Liver (tissue), 9 donors: ENCODE results near the gene SH3RF3. TPM values are rescaled to one million over a fixed set of nuclear protein-coding genes. Genes with fewer than 3 reads are reported as not detected.

ENCODE experiments used
- DNase-seq: peaks from one replicate; pipeline ENCODE4 v3.0.0-alpha.2; 2017; ENCODE audit warnings: low spot score
- H3K27ac ChIP-seq, 2 donors: one replicate each; pipeline ENCODE4 v1.7.0; 2013; ENCODE audit warnings: inconsistent platforms in 2 of 2, low read length in 2 of 2, control low read depth in 1 of 2, low read depth in 1 of 2, mild to moderate bottlenecking in 1 of 2
- H3K27me3 ChIP-seq, 4 donors: one replicate each; pipeline versions ENCODE4 v1.6.1 to v1.7.0; 2013; ENCODE audit warnings: low read length in 3 of 4, inconsistent platforms in 1 of 4, mild to moderate bottlenecking in 1 of 4, moderate library complexity in 1 of 4; ENCODE audit not compliant: control insufficient read depth in 4 of 4, insufficient read depth in 4 of 4
- H3K36me3 ChIP-seq, 4 donors: one replicate each; pipeline versions ENCODE4 v1.6.1 to v1.7.0; 2013; ENCODE audit warnings: low read length in 3 of 4, mild to moderate bottlenecking in 3 of 4, low read depth in 1 of 4, moderate library complexity in 1 of 4; ENCODE audit not compliant: control insufficient read depth in 4 of 4, insufficient read depth in 3 of 4
- H3K4me1 ChIP-seq, 4 donors: one replicate each; pipeline versions ENCODE4 v1.6.1 to v1.7.0; 2013; ENCODE audit warnings: low read length in 3 of 4, mild to moderate bottlenecking in 3 of 4, moderate library complexity in 1 of 4; ENCODE audit not compliant: control insufficient read depth in 4 of 4, insufficient read depth in 4 of 4
- H3K4me3 ChIP-seq, 3 donors: one replicate each; pipeline versions ENCODE4 v1.6.1 to v1.7.0; 2013; ENCODE audit warnings: low read length in 3 of 3, control low read depth in 1 of 3, low read depth in 1 of 3, mild to moderate bottlenecking in 1 of 3
- H3K9ac ChIP-seq, 2 donors: one replicate each; pipeline ENCODE4 v1.7.0; 2013; ENCODE audit warnings: low read length in 2 of 2, mild to moderate bottlenecking in 2 of 2, moderate library complexity in 2 of 2, control low read depth in 1 of 2, low read depth in 1 of 2
- H3K9me3 ChIP-seq, 4 donors: one replicate each; pipeline versions ENCODE4 v1.6.1 to v1.7.0; 2013; ENCODE audit warnings: low read length in 3 of 4; ENCODE audit not compliant: control insufficient read depth in 4 of 4
- ATF3 ChIP-seq: IDR thresholded peaks from 2 replicates; pipeline ENCODE4 v1.6.1; 2016; ENCODE audit warnings: antibody characterized with exemption
- CTCF ChIP-seq: fragments of 150-350 bp; IDR thresholded peaks from 2 replicates; pipeline ENCODE4 v1.5.1; 2017; ENCODE audit warnings: improper control_type of control experiment, low read depth, low read length; ENCODE audit not compliant: missing input control
- EGR1 ChIP-seq, 2 donors: IDR thresholded peaks; 2 replicates each; pipeline ENCODE4 v1.6.1; 2016 to 2018; ENCODE audit warnings: antibody characterized with exemption in 2 of 2, low read depth in 2 of 2
- FOXA1 ChIP-seq: IDR thresholded peaks from 2 replicates; pipeline ENCODE4 v1.6.1; 2016; ENCODE audit warnings: antibody characterized with exemption
- FOXA2 ChIP-seq: IDR thresholded peaks from 2 replicates; pipeline ENCODE4 v1.6.1; 2016; ENCODE audit warnings: antibody characterized with exemption
- GABPA ChIP-seq, 2 donors: IDR thresholded peaks in 1 of 2; conservative IDR thresholded peaks in 1 of 2; 2 replicates each; pipeline ENCODE4 v1.6.1; 2016; ENCODE audit warnings: antibody characterized with exemption in 2 of 2, mild to moderate bottlenecking in 1 of 2, moderate library complexity in 1 of 2
- HNF4A ChIP-seq, 2 donors: conservative IDR thresholded peaks; 2 replicates each; pipeline ENCODE4 v1.6.1; 2016; ENCODE audit warnings: antibody characterized with exemption in 2 of 2, mild to moderate bottlenecking in 2 of 2
- HNF4G ChIP-seq: IDR thresholded peaks from 2 replicates; pipeline ENCODE4 v1.6.1; 2016; ENCODE audit warnings: antibody characterized with exemption
- JUND ChIP-seq, 2 donors: IDR thresholded peaks; 2 replicates each; pipeline ENCODE4 v1.6.1; 2016; ENCODE audit warnings: antibody characterized with exemption in 2 of 2
- MAX ChIP-seq: IDR thresholded peaks from 2 replicates; pipeline ENCODE4 v1.6.1; 2016; ENCODE audit warnings: antibody characterized with exemption
- NR2F2 ChIP-seq: IDR thresholded peaks from 2 replicates; pipeline ENCODE4 v1.6.1; 2016; ENCODE audit warnings: antibody characterized with exemption
- RAD21 ChIP-seq, 2 donors: IDR thresholded peaks; 2 replicates each; pipeline ENCODE4 v1.6.1; 2016; ENCODE audit warnings: antibody characterized with exemption in 2 of 2, mild to moderate bottlenecking in 2 of 2
- REST ChIP-seq: IDR thresholded peaks from 2 replicates; pipeline ENCODE4 v1.6.1; 2016; ENCODE audit warnings: antibody characterized with exemption, mild to moderate bottlenecking
- RXRA ChIP-seq, 2 donors: IDR thresholded peaks; 2 replicates each; pipeline ENCODE4 v1.6.1; 2017 to 2018; ENCODE audit warnings: antibody characterized with exemption in 2 of 2, mild to moderate bottlenecking in 1 of 2
- SP1 ChIP-seq: IDR thresholded peaks from 2 replicates; pipeline ENCODE4 v1.6.1; 2018; ENCODE audit warnings: antibody characterized with exemption, mild to moderate bottlenecking
- TAF1 ChIP-seq: conservative IDR thresholded peaks from 2 replicates; pipeline ENCODE4 v1.6.1; 2016; ENCODE audit warnings: antibody characterized with exemption, mild to moderate bottlenecking
- YY1 ChIP-seq: IDR thresholded peaks from 2 replicates; pipeline ENCODE4 v1.6.1; 2016; ENCODE audit warnings: antibody characterized with exemption, mild to moderate bottlenecking
- ZBTB33 ChIP-seq: IDR thresholded peaks from 2 replicates; pipeline ENCODE4 v1.6.1; 2016; ENCODE audit warnings: antibody characterized with exemption
- WGBS: extraction: QIAGEN DNeasy Blood & Tissue Kit; methylation state at CpG from one replicate; pipeline ENCODE4 v1.1.7; 2013; 5-methylcytosine and 5-hydroxymethylcytosine counted together
- polyA plus RNA-seq, 2 donors: library from polyadenylated mRNA; stranded (reverse) in 1 of 2; unstranded in 1 of 2; fragments of 200-250 nt in 1 of 2; fragments of >200 nt in 1 of 2; fragmentation: Nextera tagmentation in 1 of 2; extraction: Ambion mirVana in 1 of 2; gene quantifications; one replicate each; pipeline versions ENCODE4 v1.2.1 to v1.2.3, GENCODE V29; 2013 to 2015
- total RNA-seq, 2 donors: library from RNA; depleted of rRNA; stranded (reverse); fragments of >200 nt; gene quantifications; one replicate each; pipeline ENCODE4 v1.2.3, GENCODE V29; 2014
- donor health status: healthy.
- donor health status: healthy.
- donor health status: healthy.
- donor health status: healthy.
- donor health status: healthy.

SH3RF3 gene
- total and polyA plus RNA-seq, 4 donors: 0.11 to 1.0 (median 0.54) TPM

GRCh38 chr2:109343460-109343859, 214.5 kb downstream of the SH3RF3 start:
- Histone ChIP-seq H3K9me3 (no peaks in the 10 kb centered on the region), H3K4me3 (no peak overlapping the region), H3K4me1 (no peaks in the 10 kb centered on the region), H3K27ac (no peak overlapping the region), H3K27me3 (no peaks in the 10 kb centered on the region), H3K9ac (no peak overlapping the region), H3K36me3 (no peaks in the 10 kb centered on the region)
- 89% methylated on average over 5 of the region's 5 CpGs for WGBS
- DNase-seq: no peak
- TF ChIP-seq FOXA1 (no peak), MAX (no peak), TAF1 (no peak), FOXA2 (no peak), SP1 (no peak), EGR1 (IDR thresholded peaks at IDR 0.05; ENCODE audit: low read depth in 2 of 2) (no peak), REST (no peak), ATF3 (no peak), ZBTB33 (no peak), YY1 (no peak), JUND (IDR thresholded peaks at IDR 0.05) (no peak), CTCF (no peak), RAD21 (IDR thresholded peaks at IDR 0.05) (no peak), RXRA (IDR thresholded peaks at IDR 0.05) (no peak), HNF4G (no peak), GABPA (IDR thresholded peaks at IDR 0.05 in 1 of 2, conservative IDR thresholded peaks at IDR 0.05 in 1 of 2) (no peak), NR2F2 (no peak), HNF4A (conservative IDR thresholded peaks at IDR 0.05) (no peak)
